ENCODE data around the gene FAM47E. TPM values are rescaled to one million over a fixed set of nuclear protein-coding genes. Genes with fewer than 3 reads are reported as not detected.

Gene FAM47E
- total and polyA plus RNA-seq, 2 of the 13 experiments (the other 11 are each of a cell fraction or from before 2014, with no cell fraction given), result 0.33 to 0.66 TPM

GRCh38 chr4:76213415-76214176 is 37.9 kb upstream of the FAM47E start, which contains the start of gene SCARB2 (continued):
- TF ChIP-seq, protein P1, sequence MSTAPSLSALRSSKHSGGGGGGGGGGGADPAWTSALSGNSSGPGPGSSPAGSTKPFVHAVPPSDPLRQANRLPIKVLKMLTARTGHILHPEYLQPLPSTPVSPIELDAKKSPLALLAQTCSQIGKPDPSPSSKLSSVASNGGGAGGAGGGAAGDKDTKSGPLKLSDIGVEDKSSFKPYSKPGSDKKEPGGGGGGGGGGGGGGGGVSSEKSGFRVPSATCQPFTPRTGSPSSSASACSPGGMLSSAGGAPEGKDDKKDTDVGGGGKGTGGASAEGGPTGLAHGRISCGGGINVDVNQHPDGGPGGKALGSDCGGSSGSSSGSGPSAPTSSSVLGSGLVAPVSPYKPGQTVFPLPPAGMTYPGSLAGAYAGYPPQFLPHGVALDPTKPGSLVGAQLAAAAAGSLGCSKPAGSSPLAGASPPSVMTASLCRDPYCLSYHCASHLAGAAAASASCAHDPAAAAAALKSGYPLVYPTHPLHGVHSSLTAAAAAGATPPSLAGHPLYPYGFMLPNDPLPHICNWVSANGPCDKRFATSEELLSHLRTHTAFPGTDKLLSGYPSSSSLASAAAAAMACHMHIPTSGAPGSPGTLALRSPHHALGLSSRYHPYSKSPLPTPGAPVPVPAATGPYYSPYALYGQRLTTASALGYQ (CRISPR knock-in tag; IDR thresholded peaks at IDR 0.05), result no peak
- TF ChIP-seq HOXA5 (CRISPR knock-in tag; IDR thresholded peaks at IDR 0.05) (no peak), ZFP82 (CRISPR knock-in tag; IDR thresholded peaks at IDR 0.05; ENCODE audit: borderline replicate concordance) (0 out of 2 replicates have a peak, but pooled peaks have one; percentile 64), PHF21A (CRISPR knock-in tag; IDR thresholded peaks at IDR 0.05) (peak; percentile 43; the same call in 1 of the 2 replicates), ZNF644 (CRISPR knock-in tag; IDR thresholded peaks at IDR 0.05; ENCODE audit: low read depth) (no peak), ZNF597 (CRISPR knock-in tag; IDR thresholded peaks at IDR 0.05) (no peak), ZNF143 (CRISPR knock-in tag; IDR thresholded peaks at IDR 0.05) (no peak; the same call in 1 of the 2 replicates), EED (CRISPR knock-in tag; IDR thresholded peaks at IDR 0.05) (no peak; the same call in 1 of the 2 replicates), PAX8 (CRISPR knock-in tag; IDR thresholded peaks at IDR 0.05; ENCODE audit: borderline replicate concordance) (no peak; the same call in 1 of the 2 replicates), JUND (CRISPR knock-in tag; IDR thresholded peaks at IDR 0.05) (no peak), TBP (CRISPR knock-in tag; IDR thresholded peaks at IDR 0.05) (no peak), ZNF605 (CRISPR knock-in tag; IDR thresholded peaks at IDR 0.05) (no peak), SP2 (CRISPR knock-in tag; IDR thresholded peaks at IDR 0.05) (no peak; the same call in 1 of the 2 replicates), HOXA9 (CRISPR knock-in tag; IDR thresholded peaks at IDR 0.05; ENCODE audit: borderline replicate concordance) (peak; percentile 66; the same call in 1 of the 2 replicates), TSC22D2 (CRISPR knock-in tag; IDR thresholded peaks at IDR 0.05; ENCODE audit: borderline replicate concordance) (no peak), ZNF501 (CRISPR knock-in tag; IDR thresholded peaks at IDR 0.05) (no peak)
- TF ChIP-seq, protein P2, sequence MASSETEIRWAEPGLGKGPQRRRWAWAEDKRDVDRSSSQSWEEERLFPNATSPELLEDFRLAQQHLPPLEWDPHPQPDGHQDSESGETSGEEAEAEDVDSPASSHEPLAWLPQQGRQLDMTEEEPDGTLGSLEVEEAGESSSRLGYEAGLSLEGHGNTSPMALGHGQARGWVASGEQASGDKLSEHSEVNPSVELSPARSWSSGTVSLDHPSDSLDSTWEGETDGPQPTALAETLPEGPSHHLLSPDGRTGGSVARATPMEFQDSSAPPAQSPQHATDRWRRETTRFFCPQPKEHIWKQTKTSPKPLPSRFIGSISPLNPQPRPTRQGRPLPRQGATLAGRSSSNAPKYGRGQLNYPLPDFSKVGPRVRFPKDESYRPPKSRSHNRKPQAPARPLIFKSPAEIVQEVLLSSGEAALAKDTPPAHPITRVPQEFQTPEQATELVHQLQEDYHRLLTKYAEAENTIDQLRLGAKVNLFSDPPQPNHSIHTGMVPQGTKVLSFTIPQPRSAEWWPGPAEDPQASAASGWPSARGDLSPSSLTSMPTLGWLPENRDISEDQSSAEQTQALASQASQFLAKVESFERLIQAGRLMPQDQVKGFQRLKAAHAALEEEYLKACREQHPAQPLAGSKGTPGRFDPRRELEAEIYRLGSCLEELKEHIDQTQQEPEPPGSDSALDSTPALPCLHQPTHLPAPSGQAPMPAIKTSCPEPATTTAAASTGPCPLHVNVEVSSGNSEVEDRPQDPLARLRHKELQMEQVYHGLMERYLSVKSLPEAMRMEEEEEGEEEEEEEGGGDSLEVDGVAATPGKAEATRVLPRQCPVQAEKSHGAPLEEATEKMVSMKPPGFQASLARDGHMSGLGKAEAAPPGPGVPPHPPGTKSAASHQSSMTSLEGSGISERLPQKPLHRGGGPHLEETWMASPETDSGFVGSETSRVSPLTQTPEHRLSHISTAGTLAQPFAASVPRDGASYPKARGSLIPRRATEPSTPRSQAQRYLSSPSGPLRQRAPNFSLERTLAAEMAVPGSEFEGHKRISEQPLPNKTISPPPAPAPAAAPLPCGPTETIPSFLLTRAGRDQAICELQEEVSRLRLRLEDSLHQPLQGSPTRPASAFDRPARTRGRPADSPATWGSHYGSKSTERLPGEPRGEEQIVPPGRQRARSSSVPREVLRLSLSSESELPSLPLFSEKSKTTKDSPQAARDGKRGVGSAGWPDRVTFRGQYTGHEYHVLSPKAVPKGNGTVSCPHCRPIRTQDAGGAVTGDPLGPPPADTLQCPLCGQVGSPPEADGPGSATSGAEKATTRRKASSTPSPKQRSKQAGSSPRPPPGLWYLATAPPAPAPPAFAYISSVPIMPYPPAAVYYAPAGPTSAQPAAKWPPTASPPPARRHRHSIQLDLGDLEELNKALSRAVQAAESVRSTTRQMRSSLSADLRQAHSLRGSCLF (CRISPR knock-in tag; IDR thresholded peaks at IDR 0.05; ENCODE audit: borderline replicate concordance), result no peak
- TF ChIP-seq, protein P3, sequence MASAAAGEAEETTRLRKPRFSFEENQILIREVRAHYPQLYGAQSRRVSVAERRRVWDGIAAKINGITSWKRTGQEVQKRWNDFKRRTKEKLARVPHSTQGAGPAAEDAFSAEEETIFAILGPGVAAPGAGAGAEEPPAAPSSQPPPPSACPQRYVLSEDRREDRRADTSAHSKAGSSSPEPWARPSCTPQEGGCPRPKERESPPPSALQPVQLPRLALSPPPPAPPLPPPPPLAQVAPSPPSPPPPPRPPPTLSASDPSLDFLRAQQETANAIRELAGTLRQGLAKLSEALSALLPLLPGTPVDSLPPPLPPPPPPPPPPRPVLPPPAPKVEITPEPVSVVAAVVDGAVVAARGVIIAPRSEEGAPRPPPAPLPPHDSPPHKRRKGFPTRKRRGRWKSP (CRISPR knock-in tag; IDR thresholded peaks at IDR 0.05), result peak; percentile 72; the same call in 1 of the 2 replicates
